ENCODE measurements around the gene PRSS1. TPM values are rescaled to one million over a fixed set of nuclear protein-coding genes. Genes with fewer than 3 reads are reported as not detected.
"Not testable (repeated sequence)": the region's sequence is repeated elsewhere in the genome, so short reads cannot be mapped to it uniquely, and the experiment has no call there.

The PRSS1 gene
- total RNA-seq, 4 donors from 2014 or later, result not detected

GRCh38 chr7:142750321-142750938 is 1.2 kb downstream of the PRSS1 start:
- Histone ChIP-seq H3K9me3 (no peaks in the 10 kb centered on the region), H3K4me3 (no peak overlapping the region), H3K36me3 (no peaks in the 10 kb centered on the region), H3K4me1 (no peaks in the 10 kb centered on the region), H3K27me3 (no peaks in the 10 kb centered on the region), H3K27ac (no peak overlapping the region)
- no peak for DNase-seq
- no peak for TF ChIP-seq POLR2A (IDR thresholded peaks at IDR 0.05)
- no peak for TF ChIP-seq CTCF (IDR thresholded peaks at IDR 0.05)

DNA sequence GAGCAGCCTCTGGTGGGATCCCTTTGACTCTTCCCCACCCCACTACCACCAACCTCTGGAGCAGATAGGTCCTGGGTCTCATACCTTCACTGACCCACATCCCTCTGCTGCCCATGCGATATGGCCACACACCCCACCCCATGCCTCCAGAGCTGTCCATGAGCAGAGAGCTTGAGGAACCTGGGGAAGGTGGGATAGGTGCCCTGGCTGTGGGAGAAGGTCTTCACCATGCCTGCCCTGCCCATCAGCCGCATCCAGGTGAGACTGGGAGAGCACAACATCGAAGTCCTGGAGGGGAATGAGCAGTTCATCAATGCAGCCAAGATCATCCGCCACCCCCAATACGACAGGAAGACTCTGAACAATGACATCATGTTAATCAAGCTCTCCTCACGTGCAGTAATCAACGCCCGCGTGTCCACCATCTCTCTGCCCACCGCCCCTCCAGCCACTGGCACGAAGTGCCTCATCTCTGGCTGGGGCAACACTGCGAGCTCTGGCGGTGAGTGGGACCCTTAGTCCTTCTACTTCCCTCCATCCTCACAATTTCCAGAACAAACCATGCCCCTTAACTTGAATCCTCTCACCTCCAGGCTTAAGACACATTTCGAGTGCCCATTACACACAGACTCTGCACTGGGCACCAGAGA is 2.4 kb downstream of the PRSS1 start:
- H3K27ac ChIP-seq, H3K36me3 ChIP-seq, H3K27me3 ChIP-seq, H3K9me3 ChIP-seq, H3K4me3 ChIP-seq, H3K4me1 ChIP-seq, DNase-seq: not testable (repeated sequence)

- H3K27me3 ChIP-seq, result no peaks in the 10 kb centered on the region
- H3K9me3 ChIP-seq, result no peaks in the 10 kb centered on the region
- no peaks in the 10 kb centered on the region for H3K4me1 ChIP-seq
- no peak for DNase-seq
- H3K27ac ChIP-seq, result no peak overlapping the region
- H3K4me3 ChIP-seq, result no peak overlapping the region
- TF ChIP-seq CTCF (IDR thresholded peaks at IDR 0.05), result no peak
- H3K36me3 ChIP-seq, result no peaks in the 10 kb centered on the region
These were observed 3.3 kb downstream of the PRSS1 start for GRCh38 chr7:142752376-142753225.

GRCh38 chr7:142753366-142753765 is 4.1 kb downstream of the PRSS1 start:
- no peak overlapping the region for H3K4me3 ChIP-seq
- no peaks in the 10 kb centered on the region for H3K27me3 ChIP-seq
- no peaks in the 10 kb centered on the region for H3K9me3 ChIP-seq
- H3K27ac ChIP-seq, result no peak overlapping the region
- DNase-seq, result no peak
- H3K4me1 ChIP-seq, result no peaks in the 10 kb centered on the region
- no peak for TF ChIP-seq POLR2A (IDR thresholded peaks at IDR 0.05)
- no peak for TF ChIP-seq CTCF (IDR thresholded peaks at IDR 0.05)
- H3K36me3 ChIP-seq, result no peaks in the 10 kb centered on the region

GRCh38 chr7:142753925-142754491 is 4.7 kb downstream of the PRSS1 start:
- not testable (repeated sequence) for H3K27me3 ChIP-seq, H3K4me3 ChIP-seq, H3K36me3 ChIP-seq, DNase-seq, H3K4me1 ChIP-seq, H3K27ac ChIP-seq, H3K9me3 ChIP-seq

- Histone ChIP-seq H3K36me3 (no peaks in the 10 kb centered on the region), H3K4me3 (no peak overlapping the region), H3K4me1 (no peaks in the 10 kb centered on the region), H3K27me3 (no peaks in the 10 kb centered on the region), H3K27ac (no peak overlapping the region), H3K9me3 (no peaks in the 10 kb centered on the region)
- TF ChIP-seq POLR2A (IDR thresholded peaks at IDR 0.05) (no peak), CTCF (IDR thresholded peaks at IDR 0.05) (no peak)
- no peak for DNase-seq
These were observed 5.7 kb downstream of the PRSS1 start for GRCh38 chr7:142754681-142755575.

- not testable (repeated sequence) for H3K9me3 ChIP-seq, H3K4me3 ChIP-seq, DNase-seq, H3K27ac ChIP-seq, H3K27me3 ChIP-seq, H3K36me3 ChIP-seq, H3K4me1 ChIP-seq
These were observed 9.0 kb downstream of the PRSS1 start for GRCh38 chr7:142758312-142758711.

Data from Peyer's patch (tissue), 4 donors.